GM12801 (cell line): ENCODE measurements around the gene MT1G.

Experiments
- TF ChIP-seq, protein P1 (sequence below): IDR thresholded peaks from one replicate; pipeline ENCODE4 v1.5.1; 2011; ENCODE audit warnings: control low read depth; ENCODE audit not compliant: insufficient read length; ENCODE audit errors: extremely low read depth

MT1G gene

DNA sequence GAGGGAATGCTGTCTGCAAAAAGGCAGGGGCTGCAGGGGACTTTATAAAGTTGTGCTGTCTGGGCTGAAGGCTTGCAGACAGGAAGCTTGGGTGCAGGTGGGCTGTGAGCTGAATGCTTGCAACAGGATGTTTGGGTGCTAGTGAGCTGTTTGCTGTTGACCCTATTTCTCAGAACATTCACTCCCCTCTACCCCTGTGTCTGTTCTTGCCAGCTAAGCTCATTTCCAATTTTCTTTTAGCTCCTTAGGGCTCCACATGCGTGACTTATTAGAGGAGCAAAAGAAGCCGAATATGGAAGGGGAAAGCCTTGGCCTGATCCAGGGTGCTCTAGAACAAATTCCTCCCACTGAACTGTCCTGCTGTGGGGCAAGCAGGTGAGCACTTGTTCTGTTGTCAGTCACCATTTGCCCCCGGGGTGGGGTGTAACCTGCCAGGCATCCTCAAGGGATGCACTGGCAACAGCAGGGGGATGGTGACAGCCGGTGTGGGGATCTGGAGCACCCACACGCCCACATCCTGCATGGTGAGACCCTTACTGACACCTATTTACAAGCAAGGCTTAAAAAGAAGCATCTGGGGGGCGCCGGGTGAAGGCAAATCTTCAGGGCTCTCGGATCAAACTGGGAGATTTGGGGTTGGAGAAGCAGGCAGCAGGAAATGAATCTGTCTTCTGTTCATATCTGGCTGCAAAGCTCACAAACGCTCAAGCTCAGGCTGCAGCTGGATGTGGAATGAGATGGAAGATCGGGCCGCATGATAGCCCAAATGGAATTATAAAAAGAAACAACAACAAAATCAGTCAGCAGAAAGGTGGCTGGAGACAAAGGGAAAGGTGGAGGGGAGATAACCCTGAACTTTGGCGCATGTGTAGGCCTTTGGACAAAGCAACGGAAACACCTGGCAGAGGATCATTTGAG is 40.9 kb upstream of the MT1G start:
- TF ChIP-seq, protein P1, sequence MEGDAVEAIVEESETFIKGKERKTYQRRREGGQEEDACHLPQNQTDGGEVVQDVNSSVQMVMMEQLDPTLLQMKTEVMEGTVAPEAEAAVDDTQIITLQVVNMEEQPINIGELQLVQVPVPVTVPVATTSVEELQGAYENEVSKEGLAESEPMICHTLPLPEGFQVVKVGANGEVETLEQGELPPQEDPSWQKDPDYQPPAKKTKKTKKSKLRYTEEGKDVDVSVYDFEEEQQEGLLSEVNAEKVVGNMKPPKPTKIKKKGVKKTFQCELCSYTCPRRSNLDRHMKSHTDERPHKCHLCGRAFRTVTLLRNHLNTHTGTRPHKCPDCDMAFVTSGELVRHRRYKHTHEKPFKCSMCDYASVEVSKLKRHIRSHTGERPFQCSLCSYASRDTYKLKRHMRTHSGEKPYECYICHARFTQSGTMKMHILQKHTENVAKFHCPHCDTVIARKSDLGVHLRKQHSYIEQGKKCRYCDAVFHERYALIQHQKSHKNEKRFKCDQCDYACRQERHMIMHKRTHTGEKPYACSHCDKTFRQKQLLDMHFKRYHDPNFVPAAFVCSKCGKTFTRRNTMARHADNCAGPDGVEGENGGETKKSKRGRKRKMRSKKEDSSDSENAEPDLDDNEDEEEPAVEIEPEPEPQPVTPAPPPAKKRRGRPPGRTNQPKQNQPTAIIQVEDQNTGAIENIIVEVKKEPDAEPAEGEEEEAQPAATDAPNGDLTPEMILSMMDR = no peak

DNA sequence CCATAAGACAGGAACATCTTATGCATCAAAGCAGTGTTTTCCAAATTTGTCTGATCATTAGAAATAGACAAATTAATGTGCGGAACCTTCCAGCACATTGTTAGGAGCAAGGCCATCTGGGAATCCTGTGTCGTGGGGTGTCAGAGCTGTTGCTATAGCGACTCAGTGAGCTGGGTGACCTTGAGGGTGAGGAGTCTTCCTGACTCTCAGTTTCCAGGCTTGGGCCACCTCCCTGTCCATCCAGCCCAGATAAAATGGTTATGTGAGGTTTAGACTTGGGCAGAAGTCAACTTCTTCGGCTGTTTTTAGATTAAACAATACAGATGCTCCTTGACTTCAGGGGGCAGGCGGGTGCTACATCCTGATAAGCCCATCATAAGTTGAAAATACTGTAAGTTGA is 35.0 kb upstream of the MT1G start:
- TF ChIP-seq, protein P1 = no peak

DNA sequence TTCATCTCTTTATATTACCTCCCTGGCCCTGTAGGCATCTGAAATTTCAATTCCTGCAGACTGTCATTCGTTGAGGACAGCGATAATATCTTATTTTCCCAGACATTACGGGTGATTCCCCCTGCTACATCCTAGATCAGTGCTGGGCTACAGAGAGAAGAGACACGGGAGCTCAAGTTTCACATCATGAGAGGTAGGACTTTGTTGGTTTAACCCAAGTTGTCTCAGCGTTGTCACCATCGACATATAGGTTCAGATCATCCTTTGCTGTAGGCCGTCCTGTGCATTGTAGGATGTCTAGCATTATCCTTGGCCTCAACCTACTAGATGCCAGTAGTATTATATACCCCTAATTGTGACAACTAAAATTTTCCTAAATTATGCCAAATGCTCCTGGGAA is 33.7 kb upstream of the MT1G start:
- TF ChIP-seq, protein P1 = no peak

DNA sequence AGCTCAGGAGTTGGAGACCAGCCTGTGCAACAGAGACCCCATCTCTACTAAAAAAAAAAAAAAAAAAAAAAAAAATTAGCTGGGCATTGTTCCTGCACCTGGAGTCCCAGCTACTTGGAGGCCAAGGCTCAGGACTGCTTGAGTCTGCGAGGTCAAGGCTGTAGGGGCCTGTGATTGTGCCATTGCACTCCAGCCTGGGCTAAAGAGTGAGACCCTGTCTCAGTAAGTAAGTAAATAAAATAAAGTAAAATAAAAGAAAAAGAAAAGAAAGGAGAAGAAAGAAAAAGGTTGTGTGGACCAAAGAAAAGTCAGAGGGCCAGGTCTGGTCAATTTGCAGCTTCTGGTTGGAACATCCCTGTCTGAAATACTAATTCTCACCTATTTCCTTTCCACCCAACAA is 32.8 kb upstream of the MT1G start:
- TF ChIP-seq, protein P1 = no peak

DNA sequence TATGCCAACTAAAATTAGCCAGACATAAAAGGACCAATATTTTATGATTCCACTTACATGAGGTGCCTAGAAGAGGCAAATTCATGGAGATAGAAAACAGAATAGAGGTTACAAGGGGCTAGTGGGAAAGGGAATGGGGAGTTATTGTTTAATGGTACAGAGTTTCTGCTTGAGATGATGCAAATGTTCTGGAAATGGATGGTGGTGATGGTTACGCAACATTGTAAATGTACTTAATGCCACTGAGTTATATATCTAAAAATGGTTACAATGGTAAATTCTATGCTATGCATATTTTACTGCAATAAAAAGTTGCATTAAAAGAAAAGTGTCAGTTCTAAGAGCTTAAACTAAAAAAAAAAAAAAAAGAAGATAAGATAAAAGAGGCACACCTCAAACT is 32.3 kb upstream of the MT1G start:
- TF ChIP-seq, protein P1 = no peak

DNA sequence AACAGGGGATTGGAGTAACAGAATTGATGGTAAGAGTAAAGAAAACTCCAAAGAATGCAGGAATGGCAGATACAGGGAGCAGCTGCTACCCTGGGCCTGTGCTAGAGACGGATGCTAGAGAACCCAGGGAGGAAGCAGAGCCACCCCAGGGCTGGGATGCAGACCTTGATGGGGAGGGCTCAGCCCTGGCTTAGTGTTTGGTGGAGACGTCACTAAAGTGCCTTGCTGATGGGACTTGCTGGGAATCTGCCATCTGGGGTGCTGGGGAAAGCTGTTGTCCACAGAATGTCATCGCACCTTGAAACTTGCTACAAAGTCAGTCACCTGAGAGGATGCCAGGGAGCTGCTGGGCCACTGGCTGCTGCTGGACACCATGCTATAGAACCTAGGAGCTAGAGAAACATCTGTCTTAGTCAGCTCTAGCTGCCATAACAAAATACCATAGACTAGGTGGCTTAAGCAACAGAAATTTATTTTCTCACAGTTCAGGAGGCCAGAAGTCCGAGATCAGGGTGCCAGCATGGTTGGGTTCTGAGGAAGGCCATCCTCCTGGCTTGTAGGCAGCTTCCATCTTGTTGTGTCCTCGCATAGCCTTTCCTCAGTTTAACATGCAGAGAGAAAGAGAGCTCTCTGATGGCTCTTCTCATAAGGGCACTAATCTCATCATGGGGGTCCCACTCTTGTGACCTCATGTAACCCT is 29.7 kb upstream of the MT1G start:
- TF ChIP-seq, protein P1 = no peak

DNA sequence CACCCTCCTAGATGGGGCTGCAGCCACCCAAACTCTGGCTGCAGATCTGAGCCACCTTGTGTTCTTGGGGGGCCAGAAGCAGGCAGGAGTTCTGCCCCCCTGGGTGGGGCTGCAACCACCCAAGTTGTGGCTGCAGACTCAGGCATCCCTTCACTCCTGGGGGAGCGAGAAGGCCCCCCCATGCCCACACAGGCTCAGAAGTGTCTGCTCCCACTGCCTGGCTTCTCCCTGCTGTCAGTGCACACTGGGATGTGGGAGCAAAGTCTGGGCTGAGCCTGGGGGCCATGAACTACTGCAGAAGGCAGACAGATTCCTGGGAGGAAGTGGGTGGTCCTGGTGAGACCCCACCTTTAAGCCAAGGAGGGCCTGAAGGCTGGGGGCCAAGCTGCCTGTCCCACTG is 27.4 kb upstream of the MT1G start:
- TF ChIP-seq, protein P1 = no peak
